Fibroblast of skin of abdomen (primary cell): ENCODE data around the gene ADGRB2.

Experiments
- DNase-seq: peaks from one replicate; pipeline ENCODE4 v3.0.0-alpha.2; 2013

Gene ADGRB2

GRCh38 chr1:31781138-31781755, 17.1 kb upstream of the ADGRB2 start:
- no peak for DNase-seq

DNA sequence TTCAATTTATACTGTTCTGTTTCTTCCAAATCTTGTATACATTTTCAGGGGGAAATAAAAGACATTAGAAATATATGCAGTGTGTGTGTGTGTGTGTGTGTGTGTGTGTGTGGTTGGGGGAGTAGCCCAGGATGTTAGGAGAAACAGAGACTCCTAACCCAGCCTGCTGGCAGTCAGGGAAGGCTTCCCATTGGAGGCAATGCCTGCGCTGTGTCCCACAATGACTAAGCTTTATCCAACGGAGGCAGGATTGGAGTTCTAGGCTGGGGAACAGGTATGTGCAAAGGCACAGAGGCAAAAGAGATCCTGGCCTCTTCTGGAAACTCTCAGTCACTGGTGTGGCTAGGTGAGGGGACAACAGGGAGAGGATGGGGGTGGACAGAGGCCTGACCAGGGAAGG, 16.5 kb upstream of the ADGRB2 start:
- DNase-seq, result no peak

DNA sequence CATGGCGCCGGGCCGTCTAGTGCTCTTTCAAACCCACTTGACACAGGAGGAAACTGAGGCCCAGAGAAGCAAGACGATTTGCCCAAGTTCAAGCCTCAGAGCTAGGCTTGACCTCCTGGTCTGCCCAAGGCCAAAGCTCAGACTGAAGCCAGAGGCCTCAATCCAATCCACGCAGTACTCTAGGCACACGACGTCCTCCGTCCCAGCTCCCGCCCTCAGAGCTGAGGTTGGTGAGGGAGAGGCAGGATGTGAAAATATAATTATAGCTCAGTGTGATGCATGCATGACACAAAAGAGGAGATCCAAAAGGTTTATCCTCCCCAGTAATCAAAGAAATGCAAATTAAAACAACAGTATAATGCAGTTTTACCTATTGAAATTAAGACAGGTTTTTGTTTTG, 15.5 kb upstream of the ADGRB2 start:
- no peak for DNase-seq

DNA sequence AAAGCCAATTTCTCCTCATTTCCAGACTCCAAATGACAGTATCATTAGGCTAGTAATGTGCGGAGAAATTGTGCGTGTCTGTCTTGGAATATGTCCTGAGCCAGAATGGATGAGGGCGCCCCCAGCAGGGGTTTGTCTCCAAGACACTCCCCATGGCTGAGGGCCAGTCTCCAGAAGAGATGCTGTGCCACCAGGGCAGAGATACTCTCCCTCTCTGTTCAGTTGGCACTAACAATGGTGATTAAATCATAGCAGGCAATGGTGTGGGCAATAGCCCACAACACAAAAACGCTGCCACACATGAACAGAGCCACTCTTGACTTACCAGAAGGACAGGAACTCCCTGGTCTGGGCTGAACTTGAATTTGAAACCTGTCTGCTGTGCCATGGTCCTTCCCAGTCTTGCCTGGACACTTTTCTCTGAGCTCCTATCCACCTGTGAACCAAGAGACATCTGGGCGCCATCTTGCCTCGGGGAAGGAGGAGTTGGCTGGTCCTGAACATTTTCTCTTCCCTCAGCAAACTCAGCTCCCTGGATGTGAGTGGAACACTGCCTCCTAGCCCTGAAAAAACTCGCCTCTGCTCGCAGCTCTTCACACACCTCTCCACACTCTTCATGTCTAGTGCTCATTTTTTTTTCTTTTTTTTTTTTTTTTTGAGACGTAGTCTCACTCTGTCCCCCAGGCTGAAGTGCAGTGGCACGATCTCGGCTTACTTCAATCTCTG, 14.8 kb upstream of the ADGRB2 start:
- DNase-seq, result no peak

DNA sequence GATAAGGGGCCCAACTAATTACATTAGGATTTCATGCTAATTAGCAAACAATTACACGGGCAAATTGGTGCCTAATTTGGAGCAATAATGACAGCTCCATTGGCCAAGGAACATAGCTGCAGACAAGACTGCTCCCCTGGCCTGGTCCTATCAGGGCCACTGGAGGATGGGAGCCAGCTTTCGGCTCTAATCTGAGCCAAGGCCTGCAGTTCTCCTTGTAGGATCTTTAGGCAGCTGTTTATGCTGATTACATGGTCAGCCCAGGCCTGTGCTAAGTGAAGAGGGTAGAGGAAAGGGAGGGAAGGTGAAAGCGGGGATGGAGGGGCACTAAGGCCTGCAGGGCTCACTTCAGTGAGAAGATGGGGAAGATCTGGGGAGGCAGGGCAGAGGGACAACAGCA, 12.4 kb upstream of the ADGRB2 start:
- no peak for DNase-seq

- no peak for DNase-seq
These were observed 11.9 kb upstream of the ADGRB2 start for GRCh38 chr1:31776032-31776431.

DNA sequence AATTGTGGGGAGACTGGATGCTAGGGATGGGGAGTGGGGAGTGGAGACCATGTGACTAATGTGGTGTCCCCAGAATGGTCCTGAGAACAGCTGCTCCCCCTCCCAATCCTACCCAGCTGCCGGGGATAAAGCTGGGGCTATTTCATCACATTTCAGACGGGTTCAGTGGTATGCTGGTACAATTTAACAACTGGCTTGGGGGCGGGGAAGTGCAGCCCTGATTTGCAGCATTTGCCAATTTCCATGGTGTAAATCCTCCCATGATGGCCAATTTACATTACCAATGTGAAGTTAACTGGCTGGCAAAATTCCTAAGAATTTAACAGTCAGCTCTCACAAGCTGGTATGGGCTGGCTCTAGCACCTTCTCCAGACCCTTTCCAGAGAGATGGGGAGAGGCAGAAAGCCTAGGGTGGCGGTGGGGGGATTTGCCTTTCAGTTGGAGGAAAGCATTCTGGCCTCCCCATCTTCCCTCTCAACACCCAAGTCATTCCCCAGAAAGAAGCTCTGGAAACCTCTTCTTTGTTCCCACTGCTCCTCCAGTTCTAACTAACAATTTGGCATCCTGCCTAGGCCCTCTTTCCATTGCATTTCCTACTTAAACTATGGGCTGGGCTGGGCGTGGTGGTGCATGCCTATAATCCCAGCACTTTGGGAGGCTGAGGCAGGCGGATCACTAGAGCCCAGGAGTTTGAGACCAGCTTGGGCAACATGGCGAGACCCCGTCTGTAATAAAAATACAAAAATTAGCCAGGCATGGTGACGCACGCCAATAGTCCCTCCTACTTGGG, 11.3 kb upstream of the ADGRB2 start:
- no peak for DNase-seq

DNA sequence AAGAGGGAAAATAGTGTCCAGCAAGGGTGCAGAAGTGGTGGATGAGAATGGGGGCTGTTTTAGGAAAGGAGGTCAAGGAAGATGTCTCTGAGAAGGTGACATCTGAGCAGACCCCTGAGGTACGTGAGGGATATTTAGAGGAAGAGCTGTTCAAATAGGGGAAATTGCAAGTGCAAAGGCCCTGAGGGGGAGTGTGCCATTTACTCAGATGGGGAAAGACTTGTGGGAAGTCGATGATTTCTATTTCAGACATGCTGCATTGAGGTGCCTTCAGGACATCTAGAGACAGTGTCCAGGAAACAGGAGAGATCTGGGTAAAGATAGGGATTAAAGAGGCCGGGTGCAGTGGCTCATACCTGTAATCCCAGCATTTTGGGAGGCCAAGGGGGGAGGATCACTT, 10.4 kb upstream of the ADGRB2 start:
- no peak for DNase-seq

DNA sequence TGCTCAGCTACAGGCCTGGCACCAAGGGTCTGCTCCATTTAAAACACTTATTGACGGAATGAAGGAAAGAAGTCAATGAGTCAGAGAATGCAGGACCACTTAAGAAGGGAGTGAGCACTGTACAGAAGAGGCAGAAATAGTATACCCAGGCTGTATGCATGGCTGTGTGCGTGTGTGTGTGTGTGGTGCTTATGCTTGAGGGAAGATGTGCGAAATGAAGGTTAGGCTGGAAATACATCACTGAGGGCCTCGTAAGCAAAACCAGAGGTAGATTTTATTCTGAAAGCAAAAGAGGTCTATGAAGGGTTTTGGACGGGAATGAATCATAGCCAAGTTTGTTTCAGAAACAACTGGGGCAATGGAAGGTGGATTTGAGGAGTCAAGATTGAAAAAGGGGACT, 9.7 kb upstream of the ADGRB2 start:
- no peak for DNase-seq

GRCh38 chr1:31772669-31773248, 8.6 kb upstream of the ADGRB2 start:
- DNase-seq, result no peak

GRCh38 chr1:31771891-31772668, 7.9 kb upstream of the ADGRB2 start:
- no peak for DNase-seq

- DNase-seq, result no peak
These were observed 5.7 kb upstream of the ADGRB2 start for GRCh38 chr1:31769720-31770390.

GRCh38 chr1:31768939-31769704, 5.0 kb upstream of the ADGRB2 start:
- DNase-seq, result no peak

GRCh38 chr1:31768407-31768907, 4.3 kb upstream of the ADGRB2 start:
- DNase-seq, result no peak

GRCh38 chr1:31767225-31767624, 3.1 kb upstream of the ADGRB2 start:
- no peak for DNase-seq

GRCh38 chr1:31765516-31765915, 1.4 kb upstream of the ADGRB2 start:
- DNase-seq, result no peak

DNA sequence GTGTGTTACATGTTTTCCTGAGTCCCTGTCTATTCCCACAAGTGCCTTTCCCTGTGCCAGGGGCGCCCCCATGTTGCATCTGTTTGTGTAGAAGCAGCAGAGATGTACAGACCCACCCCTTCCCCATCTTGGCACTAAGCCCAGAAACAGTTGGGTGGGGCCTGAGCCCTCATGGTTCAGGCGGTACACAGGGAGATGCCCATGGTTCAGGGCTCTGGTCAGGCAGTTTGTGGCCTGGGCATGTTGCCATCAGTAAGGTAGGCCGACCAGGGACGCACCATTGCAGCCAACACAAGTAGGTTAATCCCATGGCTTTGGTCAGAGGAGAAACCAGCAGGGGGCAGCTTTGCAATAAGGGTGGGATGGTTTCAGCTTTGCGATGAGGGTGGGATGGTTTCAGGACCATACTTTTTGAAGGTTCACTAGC, 914 bp upstream of the ADGRB2 start:
- peak; percentile 16 for DNase-seq

GRCh38 chr1:31763671-31764311, 349 bp downstream of the ADGRB2 start:
- no peak for DNase-seq

DNA sequence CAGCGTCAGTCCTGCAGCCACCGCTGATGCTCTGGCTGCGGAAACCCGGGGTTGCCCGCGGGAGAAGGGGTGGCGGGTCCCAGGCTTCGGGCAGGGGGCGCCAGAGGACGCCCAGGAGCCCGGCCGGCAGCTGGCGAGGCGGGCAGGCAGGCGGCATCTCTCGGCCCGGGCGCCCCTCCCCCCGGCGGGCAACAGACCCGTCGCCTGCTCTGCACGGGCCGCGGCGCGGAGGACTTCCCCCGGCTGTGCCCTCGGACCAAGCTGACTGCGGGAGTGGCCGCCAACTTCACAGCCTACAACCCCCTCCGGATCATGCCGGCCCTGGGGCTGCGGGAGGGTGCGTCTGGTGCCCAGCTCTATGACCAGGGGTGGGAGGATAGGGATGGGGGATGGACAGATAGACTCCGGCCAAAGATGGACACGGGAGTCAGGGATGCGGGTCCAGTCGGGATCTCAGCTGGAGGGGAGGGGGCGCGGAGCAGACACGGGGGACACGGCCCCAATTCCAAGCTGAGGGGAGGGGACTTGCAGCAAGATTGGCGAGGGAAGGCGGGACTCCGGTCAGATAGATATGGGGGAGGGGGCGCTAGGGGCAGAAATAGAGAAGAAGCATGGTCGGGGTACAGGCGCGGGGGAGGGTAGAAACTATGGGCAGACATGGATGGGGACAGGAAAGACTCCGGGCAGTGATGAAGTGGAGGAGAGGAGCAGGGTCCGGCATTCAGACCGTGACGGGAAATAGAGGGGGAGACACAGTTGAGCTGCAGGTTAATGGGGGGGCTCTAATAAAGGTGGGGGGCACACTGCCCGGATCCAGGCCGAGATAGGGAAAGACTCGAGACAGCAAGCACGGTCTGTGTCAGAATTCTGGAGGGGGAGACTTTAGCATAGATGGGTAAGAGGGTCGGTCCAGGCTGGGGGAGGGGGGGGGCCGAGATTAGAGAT, 1.1 kb downstream of the ADGRB2 start:
- no peak for DNase-seq
